Stimulated activated CD8-positive, alpha-beta memory T cell treated with anti-CD3 and anti-CD28 coated beads, Interleukin-15, amount 100 ng/mL, for 24 hours (primary cell): Measurements from ENCODE around the gene PRRC2A.

Source experiments
- DNase-seq: peaks from one replicate; pipeline ENCODE4 v3.0.0-alpha.2; 2020; ENCODE audit warnings: low read depth

The PRRC2A gene

DNA sequence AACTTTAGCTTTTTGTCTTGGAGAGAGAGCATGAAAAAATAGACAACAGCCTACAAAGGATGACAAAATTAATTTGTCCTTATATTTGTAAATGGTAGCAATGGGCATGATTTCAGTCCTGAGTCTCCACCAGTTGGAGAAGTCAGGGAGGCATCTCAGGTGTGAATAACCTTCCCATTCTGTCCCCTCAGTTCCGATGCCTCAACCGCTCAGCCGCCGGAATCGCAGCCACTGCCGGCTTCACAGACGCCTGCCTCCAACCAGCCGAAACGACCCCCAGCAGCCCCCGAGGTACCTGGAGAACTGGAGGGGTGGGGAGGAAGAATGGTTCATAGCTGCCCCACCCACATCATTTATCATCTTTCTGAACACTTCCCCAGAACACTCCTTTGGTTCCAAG lies 3.6 kb downstream of the PRRC2A start:
- no peak for DNase-seq

- DNase-seq = no peak
Measured at GRCh38 chr6:31626952-31627351, 6.4 kb downstream of the PRRC2A start.

GRCh38 chr6:31627690-31628287 lies 7.3 kb downstream of the PRRC2A start:
- no peak for DNase-seq

DNA sequence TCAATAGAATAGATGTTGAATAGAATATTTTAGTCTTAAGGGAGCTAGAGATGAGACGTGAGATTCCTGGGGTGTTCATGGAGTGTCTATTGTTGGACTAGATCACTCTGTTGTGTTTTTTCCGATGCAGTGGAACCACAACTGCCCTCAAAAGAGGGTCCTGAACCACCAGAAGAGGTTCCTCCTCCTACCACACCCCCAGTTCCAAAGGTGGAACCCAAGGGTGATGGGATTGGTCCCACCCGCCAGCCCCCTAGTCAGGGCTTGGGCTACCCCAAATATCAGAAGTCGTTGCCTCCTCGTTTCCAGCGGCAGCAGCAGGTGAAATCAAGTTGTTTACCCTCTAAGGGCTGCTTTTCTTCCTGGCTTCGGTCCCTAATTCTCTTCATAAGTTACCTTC lies 8.5 kb downstream of the PRRC2A start:
- DNase-seq = no peak

GRCh38 chr6:31630177-31630934 lies 9.8 kb downstream of the PRRC2A start:
- DNase-seq = no peak

- no peak for DNase-seq
Measured at GRCh38 chr6:31631209-31631608, 10.7 kb downstream of the PRRC2A start.

DNA sequence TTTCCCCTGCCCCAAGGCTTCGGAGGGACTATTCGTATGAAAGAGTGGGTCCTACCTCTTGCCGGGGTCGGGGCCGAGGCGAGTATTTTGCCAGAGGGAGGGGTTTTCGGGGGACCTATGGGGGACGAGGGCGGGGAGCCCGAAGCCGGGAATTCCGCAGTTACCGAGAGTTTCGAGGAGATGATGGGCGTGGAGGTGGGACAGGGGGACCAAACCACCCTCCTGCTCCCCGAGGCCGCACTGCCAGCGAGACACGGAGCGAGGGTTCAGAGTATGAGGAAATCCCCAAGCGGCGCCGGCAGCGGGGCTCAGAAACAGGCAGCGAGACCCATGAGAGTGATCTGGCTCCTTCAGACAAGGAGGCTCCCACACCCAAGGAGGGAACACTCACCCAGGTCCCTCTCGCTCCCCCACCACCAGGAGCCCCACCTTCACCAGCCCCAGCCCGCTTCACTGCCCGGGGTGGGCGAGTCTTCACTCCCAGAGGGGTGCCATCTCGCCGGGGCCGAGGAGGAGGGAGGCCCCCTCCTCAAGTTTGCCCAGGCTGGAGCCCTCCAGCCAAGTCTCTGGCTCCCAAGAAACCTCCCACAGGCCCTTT lies 11.3 kb downstream of the PRRC2A start:
- DNase-seq = no peak

DNA sequence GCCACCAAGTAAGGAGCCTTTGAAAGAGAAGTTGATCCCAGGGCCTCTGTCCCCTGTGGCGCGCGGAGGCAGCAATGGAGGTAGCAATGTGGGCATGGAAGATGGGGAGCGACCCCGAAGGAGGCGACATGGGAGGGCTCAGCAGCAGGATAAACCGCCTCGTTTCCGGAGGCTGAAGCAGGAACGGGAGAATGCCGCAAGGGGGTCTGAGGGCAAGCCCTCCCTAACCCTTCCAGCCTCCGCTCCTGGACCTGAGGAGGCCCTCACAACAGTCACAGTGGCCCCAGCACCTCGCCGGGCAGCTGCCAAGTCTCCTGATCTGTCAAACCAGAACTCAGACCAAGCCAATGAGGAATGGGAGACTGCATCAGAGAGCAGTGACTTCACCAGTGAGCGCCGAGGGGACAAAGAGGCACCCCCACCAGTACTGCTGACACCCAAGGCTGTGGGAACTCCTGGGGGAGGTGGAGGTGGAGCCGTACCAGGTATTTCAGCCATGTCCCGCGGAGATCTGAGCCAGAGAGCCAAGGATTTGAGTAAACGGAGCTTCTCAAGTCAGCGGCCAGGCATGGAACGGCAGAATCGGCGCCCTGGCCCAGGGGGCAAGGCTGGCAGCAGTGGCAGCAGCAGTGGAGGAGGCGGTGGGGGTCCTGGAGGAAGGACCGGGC lies 11.9 kb downstream of the PRRC2A start:
- no peak for DNase-seq

DNA sequence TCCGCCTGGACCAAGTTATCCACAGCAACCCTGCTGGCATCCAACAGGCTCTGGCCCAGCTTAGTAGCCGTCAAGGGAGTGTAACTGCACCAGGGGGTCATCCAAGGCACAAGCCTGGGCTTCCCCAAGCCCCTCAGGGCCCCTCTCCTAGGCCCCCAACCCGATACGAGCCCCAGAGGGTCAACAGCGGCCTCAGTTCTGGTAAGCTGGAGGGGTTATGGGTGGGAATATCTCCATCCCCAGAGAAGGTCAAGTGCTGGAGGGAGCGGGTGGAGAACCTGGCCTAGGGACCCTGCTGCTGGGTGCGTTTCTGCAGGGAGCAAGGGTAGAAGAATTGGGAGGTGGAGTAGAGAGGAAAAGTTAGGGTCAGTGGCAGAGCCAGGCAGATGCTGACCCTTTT lies 12.9 kb downstream of the PRRC2A start:
- DNase-seq = no peak

DNA sequence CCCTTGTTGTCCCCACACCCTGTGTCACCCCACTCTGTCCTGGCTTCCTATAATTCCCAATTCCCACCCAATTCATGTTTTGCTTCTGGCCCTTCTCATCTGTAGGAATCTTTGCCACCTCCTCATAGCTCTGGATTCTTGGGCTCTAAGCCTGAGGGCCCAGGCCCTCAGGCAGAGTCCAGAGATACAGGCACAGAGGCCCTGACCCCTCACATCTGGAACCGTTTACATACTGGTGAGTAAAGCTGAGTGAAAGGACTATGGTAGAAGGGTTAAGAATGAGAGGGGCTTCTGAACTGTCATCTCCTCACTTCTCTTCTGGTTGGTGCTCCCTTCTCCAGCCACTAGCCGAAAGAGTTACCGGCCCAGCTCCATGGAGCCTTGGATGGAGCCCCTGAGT lies 13.6 kb downstream of the PRRC2A start:
- no peak for DNase-seq

GRCh38 chr6:31634969-31635575 lies 14.6 kb downstream of the PRRC2A start:
- no peak for DNase-seq

DNA sequence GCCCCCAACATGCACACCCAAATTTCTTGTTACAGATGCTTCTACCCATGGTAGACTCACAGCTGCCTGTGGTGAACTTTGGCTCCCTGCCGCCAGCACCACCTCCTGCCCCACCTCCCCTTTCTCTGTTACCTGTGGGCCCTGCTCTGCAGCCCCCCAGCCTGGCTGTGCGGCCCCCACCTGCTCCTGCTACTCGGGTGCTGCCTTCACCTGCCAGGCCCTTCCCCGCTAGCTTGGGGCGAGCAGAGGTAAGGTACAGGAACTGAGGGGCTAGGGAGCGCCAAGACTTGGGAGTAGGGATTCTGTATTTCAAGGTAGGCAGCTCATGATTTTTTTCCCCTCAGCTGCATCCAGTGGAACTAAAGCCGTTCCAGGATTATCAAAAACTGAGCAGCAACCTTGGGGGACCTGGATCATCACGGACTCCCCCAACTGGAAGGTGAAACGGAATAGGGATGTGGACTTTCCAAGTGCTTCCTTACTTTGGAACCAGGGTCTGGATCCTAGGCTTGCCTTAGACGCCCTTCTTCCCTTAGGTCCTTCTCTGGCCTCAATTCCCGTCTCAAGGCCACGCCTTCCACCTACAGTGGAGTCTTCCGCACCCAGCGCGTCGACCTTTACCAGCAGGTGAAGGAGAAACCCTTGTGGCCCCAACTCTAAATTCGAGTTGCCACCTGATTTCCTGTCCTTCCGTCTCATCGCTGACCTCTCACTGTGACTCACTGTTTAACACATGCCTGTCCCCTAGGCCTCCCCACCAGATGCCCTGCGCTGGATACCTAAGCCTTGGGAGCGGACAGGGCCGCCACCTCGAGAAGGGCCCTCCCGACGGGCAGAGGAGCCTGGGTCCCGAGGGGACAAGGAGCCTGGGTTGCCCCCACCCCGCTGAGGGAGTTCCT lies 16.4 kb downstream of the PRRC2A start:
- no peak for DNase-seq

DNA sequence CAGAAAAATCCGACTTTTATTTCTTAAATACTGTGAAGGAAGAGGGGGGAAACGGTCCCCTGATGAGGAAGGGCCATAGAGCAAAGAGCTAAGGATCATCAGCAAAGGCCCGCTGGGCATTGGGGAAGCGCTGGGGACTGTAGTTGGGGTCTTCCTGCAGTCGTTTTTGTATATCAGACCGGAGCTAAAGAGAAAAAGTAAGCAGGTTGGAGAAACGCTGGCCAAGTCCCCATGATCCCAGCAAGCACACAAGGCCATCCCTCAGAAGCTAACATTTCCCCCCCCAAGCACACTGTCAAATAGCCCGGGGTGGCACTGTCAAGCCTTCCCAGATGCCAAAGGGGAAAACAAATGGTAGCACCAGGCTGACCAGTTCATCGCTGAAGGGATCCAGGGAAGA lies 18.5 kb downstream of the PRRC2A start:
- DNase-seq = no peak

DNA sequence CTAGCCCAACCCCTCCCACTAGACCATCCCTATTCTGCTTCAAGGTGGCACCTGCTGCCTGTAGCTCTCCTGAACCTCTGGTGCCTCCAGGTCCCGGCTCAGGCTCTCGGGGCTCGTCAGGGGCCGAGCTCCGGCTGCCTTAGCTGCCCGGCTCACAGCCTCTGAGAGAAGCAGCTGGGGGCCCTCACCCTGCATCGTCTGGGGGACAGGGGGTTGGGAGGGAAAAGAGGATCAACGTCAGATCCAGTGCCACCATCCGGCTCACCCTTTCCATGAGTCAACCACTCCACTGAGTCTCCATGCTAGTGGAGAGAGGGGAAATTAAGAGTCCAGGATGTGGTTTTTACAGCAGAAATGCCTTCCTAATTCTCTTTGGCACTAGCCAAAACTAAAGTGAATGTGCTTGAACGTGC lies 18.9 kb downstream of the PRRC2A start:
- no peak for DNase-seq

DNA sequence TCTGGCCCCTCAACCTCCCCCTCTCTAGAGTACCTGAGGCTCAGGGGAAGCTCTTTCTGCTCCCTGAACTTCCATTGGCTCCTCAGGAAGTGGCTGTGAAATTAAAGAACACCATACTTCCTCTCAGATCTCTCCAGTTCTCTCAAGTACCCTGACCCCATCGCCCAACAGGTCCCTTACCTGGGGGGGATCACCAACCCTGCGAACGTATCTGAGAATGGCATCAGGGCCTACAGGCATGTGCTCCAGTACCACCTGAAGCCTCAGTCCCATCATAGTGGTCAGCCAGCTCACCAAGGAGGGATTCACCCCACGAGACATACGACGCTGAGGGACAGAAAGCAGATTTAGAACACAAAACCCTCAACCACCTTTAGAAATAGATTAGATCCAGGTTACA lies 20.1 kb downstream of the PRRC2A start:
- DNase-seq = no peak

- DNase-seq = no peak
Measured at GRCh38 chr6:31641370-31641769, 20.9 kb downstream of the PRRC2A start.

DNA sequence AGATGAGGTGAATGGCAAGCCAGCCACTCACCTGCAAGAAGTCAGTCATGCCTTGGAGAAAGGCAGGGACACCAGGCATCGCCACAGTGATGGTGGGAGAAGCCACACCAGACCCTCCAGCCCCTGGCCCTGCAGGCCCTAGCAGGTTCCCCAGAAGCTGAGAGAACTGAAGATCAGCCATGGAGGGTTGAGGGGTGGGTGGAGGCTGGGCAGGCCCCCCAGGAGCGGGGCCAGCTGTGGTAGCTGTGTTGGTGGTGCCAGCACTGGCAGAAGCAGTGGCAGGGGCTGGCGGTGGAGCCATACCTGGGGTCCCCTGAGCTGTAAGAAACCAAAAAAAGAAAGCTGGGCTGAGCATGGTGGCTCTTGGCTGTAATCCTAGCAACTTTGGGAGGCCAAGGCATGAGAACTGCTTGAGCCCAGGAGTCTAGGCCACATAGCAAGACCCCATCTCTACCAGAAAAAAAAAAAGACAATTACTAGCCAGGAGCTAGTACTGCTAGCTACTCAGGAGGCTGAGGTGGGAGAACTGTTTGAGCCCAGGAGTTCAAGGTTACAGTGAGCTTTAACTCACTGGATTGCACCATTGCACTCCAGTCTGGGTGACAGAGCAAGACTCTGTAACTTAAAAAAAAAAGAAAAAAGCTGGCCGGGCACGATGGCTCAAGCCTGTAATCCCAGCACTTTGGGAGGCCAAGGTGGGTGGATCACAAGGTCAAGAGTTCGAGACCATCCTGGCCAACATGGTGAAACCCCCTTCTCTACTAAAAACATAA lies 22.5 kb downstream of the PRRC2A start:
- DNase-seq = no peak

GRCh38 chr6:31643818-31644454 lies 23.4 kb downstream of the PRRC2A start:
- no peak for DNase-seq

DNA sequence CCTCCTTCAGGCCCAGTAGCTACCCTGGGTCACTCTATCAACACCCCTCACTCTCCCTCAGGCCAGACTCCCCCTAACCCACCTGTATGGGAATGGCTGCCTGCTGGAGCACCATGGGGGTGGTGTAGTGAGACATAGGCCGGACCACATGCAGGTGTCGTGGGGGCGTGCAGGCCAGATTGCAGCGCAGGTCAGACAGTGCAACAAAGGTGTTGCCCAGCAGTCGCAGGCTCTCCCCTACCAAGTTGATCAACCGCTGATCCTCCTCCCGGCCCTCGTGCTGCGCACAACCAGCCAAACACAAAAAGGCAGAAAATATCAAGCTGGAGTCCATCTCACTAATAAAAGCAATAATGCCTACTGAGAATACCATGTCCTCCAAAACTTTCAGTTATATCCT lies 24.8 kb downstream of the PRRC2A start:
- DNase-seq = no peak

GRCh38 chr6:31651602-31652191 lies 31.2 kb downstream of the PRRC2A start:
- no peak for DNase-seq
